GM13976 (cell line): ENCODE measurements around the gene ZRANB1.
"Not testable (repeated sequence)": the region's sequence is repeated elsewhere in the genome, so short reads cannot be mapped to it uniquely, and the experiment has no call there.

Experiments
- DNase-seq: peaks from one replicate; pipeline ENCODE4 v3.0.0; 2012; ENCODE audit warnings: low spot score
- in situ Hi-C: fragments of 300-500 bp; cut with MboI; formaldehyde crosslinking; loops from one replicate; pipeline ENCODE4 v1.12.0; 2022; ENCODE audit warnings: low sequenced_read_pairs, mixed read lengths, inconsistent platforms; ENCODE audit not compliant: unreplicated experiment
- TF ChIP-seq, protein P1 (sequence below): IDR thresholded peaks from 2 replicates; pipeline ENCODE4 v1.5.1; 2012; ENCODE audit warnings: borderline replicate concordance, mild to moderate bottlenecking; ENCODE audit not compliant: insufficient read depth; ENCODE audit errors: extremely low read depth, missing control alignments, control extremely low read depth

The ZRANB1 gene

DNA sequence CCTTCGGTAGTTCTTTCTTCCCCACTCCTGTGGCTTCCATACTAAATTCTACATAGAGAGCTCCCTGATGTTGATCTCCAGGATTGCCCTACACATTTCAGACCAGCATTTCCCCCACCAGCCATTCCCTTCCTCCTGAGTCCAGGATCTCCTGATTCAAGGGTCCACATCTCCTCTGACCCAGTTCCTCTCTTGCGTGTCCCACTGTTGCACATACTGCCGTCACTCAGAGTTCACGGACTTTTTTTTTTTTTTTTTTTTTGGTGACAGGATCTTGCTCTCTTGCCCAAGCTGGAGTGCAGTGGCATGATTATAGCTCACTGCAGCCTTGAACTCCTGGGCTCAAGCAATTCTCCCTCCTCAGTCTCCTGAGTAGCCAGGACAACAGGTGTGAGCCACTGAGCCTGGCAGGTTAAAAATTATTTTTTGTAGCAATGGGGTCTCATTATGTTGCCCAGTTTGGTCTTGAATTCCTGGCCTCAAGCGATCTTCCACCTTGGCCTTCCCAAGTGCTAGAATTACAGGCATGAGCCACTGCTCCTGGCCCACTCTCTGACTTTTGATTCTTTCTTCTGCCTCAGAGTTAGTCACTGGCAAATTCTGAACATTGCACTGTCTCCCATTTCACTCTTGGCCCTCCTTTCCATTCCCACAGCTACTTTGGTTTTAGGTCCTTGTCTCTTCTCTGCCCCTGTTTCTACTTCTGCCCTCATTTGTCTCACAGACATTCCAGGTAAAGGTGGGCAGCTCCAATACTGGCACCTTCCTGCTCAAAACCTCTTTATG lies 29.6 kb upstream of the ZRANB1 start:
- TF ChIP-seq, protein P1, sequence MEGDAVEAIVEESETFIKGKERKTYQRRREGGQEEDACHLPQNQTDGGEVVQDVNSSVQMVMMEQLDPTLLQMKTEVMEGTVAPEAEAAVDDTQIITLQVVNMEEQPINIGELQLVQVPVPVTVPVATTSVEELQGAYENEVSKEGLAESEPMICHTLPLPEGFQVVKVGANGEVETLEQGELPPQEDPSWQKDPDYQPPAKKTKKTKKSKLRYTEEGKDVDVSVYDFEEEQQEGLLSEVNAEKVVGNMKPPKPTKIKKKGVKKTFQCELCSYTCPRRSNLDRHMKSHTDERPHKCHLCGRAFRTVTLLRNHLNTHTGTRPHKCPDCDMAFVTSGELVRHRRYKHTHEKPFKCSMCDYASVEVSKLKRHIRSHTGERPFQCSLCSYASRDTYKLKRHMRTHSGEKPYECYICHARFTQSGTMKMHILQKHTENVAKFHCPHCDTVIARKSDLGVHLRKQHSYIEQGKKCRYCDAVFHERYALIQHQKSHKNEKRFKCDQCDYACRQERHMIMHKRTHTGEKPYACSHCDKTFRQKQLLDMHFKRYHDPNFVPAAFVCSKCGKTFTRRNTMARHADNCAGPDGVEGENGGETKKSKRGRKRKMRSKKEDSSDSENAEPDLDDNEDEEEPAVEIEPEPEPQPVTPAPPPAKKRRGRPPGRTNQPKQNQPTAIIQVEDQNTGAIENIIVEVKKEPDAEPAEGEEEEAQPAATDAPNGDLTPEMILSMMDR: no peak
- in situ Hi-C loops: no loop called here
- DNase-seq: no peak

DNA sequence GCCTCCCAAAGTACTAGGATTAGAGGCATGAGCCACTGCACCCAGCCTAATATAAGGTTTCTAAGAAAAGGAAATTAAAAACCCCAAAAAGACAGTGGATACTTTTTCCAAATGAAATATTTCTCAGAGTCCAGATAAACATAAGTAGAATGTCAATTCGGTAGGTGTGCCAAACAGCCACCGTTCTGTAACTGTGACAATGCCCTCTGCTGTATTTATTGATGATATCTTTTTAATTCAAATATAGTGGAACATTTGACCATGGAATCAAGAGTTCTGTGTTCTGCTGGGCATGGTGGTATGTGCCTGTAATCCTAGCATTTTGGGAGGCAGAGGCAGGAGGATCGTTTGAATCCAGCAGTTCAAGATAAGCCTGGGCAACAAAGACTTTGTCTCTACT lies 28.8 kb upstream of the ZRANB1 start:
- no peak for DNase-seq
- TF ChIP-seq, protein P1: no peak
- in situ Hi-C loops: no loop called here

DNA sequence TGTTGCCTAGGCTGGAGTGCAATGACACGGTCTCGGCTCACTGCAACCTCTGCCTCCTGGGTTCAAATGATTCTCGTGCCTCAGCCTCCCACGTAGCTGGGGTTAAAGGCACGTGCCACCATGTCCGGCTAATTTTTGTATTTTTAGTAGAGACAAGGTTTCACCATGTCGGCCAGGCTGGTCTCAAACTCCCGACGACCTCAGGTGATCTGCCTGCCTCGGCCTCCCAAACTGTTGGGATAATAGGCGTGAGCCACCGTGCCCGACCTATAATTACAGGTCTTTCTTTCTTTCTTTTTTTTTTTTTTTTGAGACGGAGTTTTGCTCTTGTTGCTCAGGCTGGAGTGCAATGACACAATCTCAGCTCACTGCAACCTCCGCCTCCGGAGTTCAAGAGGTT lies 27.5 kb upstream of the ZRANB1 start:
- DNase-seq, in situ Hi-C loops: not testable (repeated sequence)

DNA sequence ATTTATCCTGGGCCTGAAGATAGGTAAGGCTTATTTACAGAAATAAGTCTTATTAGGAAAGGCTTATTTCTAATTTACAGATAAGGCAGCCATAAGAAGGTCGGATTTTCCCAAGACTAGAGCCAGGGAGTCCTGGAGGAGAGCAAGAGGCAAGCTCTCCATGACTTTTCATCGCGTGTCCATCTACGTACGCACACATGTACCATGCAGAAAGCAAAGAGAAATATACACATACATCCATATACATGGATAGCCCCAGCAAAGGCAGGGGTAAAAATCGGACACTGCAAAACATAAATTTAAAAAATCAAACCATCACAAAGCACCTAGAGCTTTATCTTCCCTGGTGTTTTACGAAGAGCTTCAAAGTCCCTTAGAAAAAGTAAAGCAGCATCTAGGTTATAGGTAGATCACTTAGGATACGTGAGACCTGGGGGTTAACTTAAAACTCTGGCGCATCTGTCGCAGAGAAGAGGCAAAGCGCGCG lies 25.8 kb upstream of the ZRANB1 start:
- no peak for DNase-seq
- in situ Hi-C loops: no loop called here
- TF ChIP-seq, protein P1: no peak

DNA sequence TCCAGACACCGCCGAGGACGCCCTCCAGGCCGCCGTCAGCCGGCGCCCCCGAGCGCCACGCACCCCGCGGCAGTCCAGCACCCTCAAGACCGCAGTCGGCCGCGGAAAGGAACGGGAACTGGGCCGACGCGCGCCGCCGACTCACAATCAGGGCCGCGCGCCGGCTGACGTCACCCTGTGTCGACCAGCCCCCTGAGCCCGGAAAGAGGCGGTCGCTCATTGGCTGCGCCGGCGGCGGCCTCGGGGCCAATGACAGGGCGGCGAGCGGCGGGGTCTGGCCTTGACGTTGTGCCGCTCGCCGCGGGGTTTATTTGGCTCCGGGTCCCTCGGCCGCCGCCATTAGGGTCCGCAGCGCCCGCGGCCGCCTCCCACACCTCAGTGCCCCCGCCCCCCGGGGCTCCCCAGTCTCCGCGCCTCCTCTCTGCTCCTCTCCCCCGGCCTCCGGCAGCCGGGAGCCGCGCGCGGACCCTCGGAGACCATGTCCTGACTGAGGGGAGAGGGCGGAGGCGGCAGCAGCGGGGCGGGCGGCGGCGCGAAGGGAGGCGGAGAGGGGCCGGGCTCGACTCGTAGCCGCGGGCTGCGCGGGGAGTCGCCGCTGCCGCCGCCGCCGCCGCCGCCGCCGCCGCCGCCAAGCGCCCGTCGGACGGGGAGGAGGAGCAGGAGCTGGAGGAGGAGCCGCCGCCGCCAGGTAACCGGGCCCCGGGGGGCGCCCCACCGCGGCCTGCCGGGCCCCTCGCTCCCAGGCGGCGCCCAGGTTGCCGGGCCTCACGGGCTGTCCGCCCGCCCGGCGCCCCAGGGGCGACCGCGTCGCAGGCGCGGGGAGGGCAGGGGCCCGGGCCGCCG lies 25.1 kb upstream of the ZRANB1 start:
- in situ Hi-C loops: no loop called here
- TF ChIP-seq, protein P1: peak; percentile 1
- DNase-seq: peak; percentile 99

DNA sequence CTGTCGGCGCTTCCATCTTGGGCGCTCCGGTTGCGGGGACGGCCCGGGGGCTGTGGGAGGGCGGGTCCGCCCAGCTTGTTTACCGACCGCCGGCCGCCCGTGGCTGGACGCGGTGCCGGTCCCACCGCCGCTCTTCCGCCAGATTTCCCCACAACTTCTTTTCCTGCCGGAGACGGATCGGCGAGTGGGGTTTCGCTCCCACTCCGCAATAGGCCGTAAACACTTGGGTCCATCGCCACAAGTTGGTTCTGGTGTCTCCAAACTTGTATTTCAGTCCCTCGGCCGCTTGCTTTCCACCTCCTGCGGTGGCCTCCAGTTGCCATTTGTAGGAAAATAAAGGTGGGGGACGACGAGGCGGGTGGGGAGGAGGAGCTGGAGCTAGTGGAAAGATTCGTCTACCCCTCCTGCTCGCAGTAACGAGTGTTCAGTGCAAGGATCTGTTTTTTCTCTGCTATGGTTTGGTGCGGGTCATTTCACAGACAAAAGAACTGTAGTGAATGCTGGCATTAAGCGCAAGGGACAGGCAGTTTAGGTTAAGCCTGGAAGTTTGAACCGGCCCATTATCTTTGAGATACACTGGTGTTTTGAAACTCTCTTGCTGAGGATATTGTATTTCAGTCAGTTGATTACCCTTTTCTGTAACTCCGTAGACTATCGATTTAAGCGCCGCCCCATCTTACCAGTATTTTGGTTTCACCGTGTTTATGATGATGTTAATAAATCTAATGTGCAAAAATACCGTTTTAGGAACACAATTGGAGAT lies 24.3 kb upstream of the ZRANB1 start:
- in situ Hi-C loops: no loop called here
- TF ChIP-seq, protein P1: no peak
- peak; percentile 39 for DNase-seq
